Left ventricle myocardium inferior (tissue), 1 donor: ENCODE measurements around the gene C1orf226. TPM values are rescaled to one million over a fixed set of nuclear protein-coding genes. Genes with fewer than 3 reads are reported as not detected.

Experiments used
- DNase-seq: peaks from one replicate; pipeline ENCODE4 v3.0.0-alpha.2; 2020
- H3K27ac ChIP-seq: fragments of 200-600 bp; replicated peaks from 2 replicates; pipeline ENCODE4 v1.8.0; 2021
- H3K27me3 ChIP-seq: fragments of 200-600 bp; 2 replicates; pipeline ENCODE4 v1.8.0; 2021; ENCODE audit warnings: low read depth
- H3K36me3 ChIP-seq: fragments of 200-600 bp; 2 replicates; pipeline ENCODE4 v1.8.0; 2021
- H3K4me1 ChIP-seq: fragments of 200-600 bp; 2 replicates; pipeline ENCODE4 v1.8.0; 2021
- H3K4me3 ChIP-seq: fragments of 200-600 bp; 2 replicates; pipeline ENCODE4 v1.8.0; 2021; ENCODE audit warnings: mild to moderate bottlenecking, moderate library complexity
- H3K9me3 ChIP-seq: fragments of 200-600 bp; replicated peaks from 2 replicates; pipeline ENCODE4 v1.8.0; 2021
- intact Hi-C: fragments of 100-400 bp; cut with micrococcal nuclease; formaldehyde crosslinking; loops from one replicate; pipeline ENCODE4 v1.11.0; 2022
- total RNA-seq: library from RNA; stranded (reverse); fragmentation: NEBNext Ultra II Directional; extraction: Animal tissue kit (Norgen Biotek cat#: 25700); gene quantifications from one replicate; pipeline ENCODE4 v1.2.1, GENCODE V29; 2021
- TF ChIP-seq, protein P1 (sequence below): fragments of 200-600 bp; IDR thresholded peaks from 2 replicates; pipeline ENCODE4 v1.8.0; 2021; ENCODE audit warnings: antibody characterized with exemption, mild to moderate bottlenecking, borderline replicate concordance
- donor health status: DM: no; HTN: yes; CAD: no; lungs with severe emphysema.

The C1orf226 gene
- total RNA-seq, 1 donor from 2014 or later: 8.7 TPM

DNA sequence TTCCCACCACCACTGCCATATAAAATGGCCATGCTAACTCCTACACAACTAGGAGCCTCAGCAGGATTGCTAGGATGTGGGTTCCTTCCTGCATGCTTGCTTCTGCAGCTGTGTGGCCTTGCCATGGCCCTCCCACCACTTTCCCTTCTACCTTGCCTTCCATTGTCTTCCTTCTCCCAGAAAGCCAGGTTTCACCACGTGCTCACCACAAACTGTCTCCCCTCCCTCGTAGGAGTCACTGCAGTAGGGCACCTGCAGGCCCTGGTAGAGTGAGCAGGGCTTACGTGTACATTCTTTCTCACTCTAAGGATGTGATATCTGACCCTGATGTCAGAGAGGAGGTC is 3.7 kb downstream of the C1orf226 start:
- H3K4me3 ChIP-seq: no peak overlapping the region
- H3K27me3 ChIP-seq: no peaks in the 10 kb centered on the region
- no peak for DNase-seq
- H3K9me3 ChIP-seq: no peaks in the 10 kb centered on the region
- intact Hi-C loops: no loop called here
- H3K36me3 ChIP-seq: no peaks in the 10 kb centered on the region
- H3K27ac ChIP-seq: no peak overlapping the region
- H3K4me1 ChIP-seq: no peaks in the 10 kb centered on the region
- TF ChIP-seq, protein P1, sequence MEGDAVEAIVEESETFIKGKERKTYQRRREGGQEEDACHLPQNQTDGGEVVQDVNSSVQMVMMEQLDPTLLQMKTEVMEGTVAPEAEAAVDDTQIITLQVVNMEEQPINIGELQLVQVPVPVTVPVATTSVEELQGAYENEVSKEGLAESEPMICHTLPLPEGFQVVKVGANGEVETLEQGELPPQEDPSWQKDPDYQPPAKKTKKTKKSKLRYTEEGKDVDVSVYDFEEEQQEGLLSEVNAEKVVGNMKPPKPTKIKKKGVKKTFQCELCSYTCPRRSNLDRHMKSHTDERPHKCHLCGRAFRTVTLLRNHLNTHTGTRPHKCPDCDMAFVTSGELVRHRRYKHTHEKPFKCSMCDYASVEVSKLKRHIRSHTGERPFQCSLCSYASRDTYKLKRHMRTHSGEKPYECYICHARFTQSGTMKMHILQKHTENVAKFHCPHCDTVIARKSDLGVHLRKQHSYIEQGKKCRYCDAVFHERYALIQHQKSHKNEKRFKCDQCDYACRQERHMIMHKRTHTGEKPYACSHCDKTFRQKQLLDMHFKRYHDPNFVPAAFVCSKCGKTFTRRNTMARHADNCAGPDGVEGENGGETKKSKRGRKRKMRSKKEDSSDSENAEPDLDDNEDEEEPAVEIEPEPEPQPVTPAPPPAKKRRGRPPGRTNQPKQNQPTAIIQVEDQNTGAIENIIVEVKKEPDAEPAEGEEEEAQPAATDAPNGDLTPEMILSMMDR: no peak

DNA sequence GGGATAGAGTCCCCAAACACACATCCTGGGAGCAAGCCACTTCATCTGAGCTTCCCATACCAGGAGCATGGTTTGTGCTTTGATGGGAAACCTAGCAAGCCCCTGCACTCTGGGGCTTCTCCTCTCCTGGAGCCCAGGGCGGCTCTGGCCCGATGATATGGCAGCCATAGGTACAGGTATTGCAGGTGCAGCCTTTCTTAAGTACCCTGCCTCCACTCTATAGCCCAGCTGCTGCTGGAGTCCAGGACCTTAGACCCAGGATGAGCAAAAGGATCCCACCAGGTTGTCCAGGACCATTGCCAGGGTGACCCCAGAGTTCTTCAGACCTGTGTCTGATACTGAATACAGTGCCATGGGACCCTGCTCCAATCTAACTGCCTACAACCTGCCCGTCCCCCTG is 4.2 kb downstream of the C1orf226 start:
- Histone ChIP-seq H3K4me1 (no peaks in the 10 kb centered on the region), H3K27ac (no peak overlapping the region), H3K9me3 (no peaks in the 10 kb centered on the region), H3K4me3 (no peak overlapping the region), H3K27me3 (peaks cover under 1% of the 10 kb centered on the region), H3K36me3 (no peaks in the 10 kb centered on the region)
- intact Hi-C loops: no loop called here
- no peak for DNase-seq
- TF ChIP-seq, protein P1: no peak

DNA sequence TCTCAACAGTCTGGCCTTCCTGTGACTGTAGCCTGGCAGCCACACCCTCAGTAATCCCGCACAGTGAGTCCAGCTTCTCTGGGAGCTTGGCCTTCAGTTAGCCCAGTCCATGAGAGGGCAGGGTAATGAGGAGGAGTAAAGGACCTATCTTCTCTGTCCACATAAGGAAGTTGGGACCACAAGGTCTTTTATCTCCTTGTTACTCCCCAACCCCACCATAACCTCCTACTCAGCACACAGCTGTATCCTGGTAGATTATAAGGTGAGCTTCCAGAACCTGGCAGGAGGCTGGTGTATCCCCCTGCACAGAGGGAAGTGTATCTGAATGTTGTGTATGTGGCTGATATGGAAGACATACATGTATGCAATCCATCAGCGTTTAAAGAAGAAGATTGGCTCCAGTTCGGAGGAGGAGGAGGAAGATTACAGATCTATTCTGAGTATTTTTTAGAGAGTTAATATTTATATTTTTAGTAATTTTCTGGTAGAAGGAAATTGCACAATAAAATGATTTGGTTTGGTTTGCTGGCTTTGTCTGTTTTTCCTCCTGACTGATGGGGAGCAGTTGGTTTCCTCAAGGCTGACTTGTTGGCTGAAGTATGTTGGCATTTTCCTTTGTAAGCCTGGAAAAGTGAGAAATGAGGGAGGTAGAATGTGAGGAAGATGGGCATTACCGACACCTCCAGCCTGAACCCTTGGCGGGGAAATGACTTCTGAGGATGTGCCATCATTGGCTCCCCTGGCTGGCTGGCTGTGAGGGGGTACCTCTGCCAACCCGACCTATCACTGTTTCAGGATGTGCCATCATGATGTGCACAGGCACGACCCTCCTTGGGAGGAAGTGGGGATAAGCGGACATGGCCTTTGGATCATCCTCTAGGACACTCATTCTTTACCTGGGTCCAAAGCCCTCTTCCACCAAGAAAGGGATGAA is 5.0 kb downstream of the C1orf226 start:
- Histone ChIP-seq H3K9me3 (no peaks in the 10 kb centered on the region), H3K4me3 (no peak overlapping the region), H3K27me3 (peaks cover 4% of the 10 kb centered on the region), H3K27ac (no peak overlapping the region), H3K36me3 (no peaks in the 10 kb centered on the region), H3K4me1 (no peaks in the 10 kb centered on the region)
- intact Hi-C loops: no loop called here
- no peak for DNase-seq
- TF ChIP-seq, protein P1: no peak

DNA sequence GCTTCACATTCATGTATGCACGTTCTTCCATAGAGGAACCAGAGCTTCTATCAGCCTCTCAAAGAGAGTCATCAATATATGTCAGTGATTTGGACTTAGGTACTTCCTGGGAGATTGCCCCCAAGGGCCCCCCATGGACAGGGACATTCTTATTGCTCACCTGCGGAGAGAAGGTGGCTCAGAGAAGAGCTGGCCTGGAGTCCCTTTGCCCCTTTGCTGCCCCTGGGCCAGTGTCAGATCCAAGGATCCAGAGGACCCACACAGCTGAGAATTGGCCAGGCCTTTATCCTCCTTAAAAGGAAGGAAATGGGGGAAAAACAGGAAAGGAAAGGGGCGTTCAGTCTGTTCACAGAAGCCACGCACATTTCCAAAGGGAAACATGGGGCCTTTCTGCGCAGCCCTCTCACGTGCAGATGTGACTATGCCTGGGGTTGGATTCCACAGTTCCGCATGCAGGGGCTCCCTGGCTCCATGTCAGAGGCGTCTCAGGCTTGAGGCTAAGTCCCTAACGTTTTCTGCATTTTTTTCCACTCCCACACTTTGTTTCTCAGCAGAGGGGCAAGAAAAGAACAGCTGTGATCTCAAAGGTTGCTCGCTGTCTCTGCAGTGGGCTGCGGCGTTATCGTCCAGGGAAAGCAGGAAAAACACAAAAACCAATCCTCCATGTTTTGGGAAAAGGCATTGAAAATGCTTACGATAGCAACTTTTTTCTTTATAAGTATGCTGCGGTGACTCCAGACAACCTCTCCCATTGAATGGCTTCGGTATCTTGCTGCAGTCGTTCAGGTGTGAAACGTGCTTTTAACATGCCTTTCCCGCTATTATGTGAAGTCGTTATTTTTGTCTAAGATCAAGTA is 5.9 kb downstream of the C1orf226 start:
- Histone ChIP-seq H3K4me3 (no peak overlapping the region), H3K9me3 (no peaks in the 10 kb centered on the region), H3K4me1 (no peaks in the 10 kb centered on the region), H3K36me3 (no peaks in the 10 kb centered on the region), H3K27ac (no peak overlapping the region), H3K27me3 (peaks cover 4% of the 10 kb centered on the region)
- TF ChIP-seq, protein P1: no peak
- intact Hi-C loops: no loop called here
- no peak for DNase-seq

DNA sequence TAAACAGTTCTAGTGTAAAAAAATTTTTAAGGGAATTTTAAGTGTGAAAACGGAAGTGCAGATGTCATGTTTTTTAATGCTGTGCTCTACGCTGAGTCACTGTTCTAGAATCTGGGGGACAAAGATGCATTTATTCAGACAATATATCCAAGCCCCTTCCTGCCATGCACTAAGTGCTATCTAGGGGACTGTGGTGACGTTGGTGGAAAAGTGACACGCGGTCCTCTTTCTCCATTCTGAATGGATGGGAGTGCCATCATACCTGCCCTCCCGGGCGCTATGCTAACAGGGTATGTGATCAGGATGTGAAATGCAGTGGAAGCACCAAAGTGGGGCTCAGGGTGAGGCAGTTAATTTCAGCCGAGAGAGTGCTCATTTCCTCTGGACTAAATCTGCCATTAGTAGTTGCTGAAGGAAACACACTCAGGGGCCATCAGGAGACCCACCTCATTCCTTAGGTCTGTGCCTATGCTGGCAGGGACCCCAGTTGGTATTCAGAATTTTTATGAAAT is 6.6 kb downstream of the C1orf226 start:
- TF ChIP-seq, protein P1: no peak
- no peaks in the 10 kb centered on the region for H3K4me1 ChIP-seq
- no peak overlapping the region for H3K4me3 ChIP-seq
- H3K27me3 ChIP-seq: peaks cover 6% of the 10 kb centered on the region
- H3K36me3 ChIP-seq: no peaks in the 10 kb centered on the region
- no peak for DNase-seq
- no peak overlapping the region for H3K27ac ChIP-seq
- intact Hi-C loops: no loop called here
- H3K9me3 ChIP-seq: no peaks in the 10 kb centered on the region
